ENCODE measurements around the gene MYO10.
"Not testable (repeated sequence)": the region's sequence is repeated elsewhere in the genome, so short reads cannot be mapped to it uniquely, and the experiment has no call there.

The MYO10 gene

GRCh38 chr5:16858151-16858550, 77.9 kb downstream of the MYO10 start:
- no peak for DNase-seq

GRCh38 chr5:16857635-16858034, 78.5 kb downstream of the MYO10 start:
- DNase-seq, result no peak

GRCh38 chr5:16856531-16856930, 79.6 kb downstream of the MYO10 start:
- peak; percentile 73 for DNase-seq

- DNase-seq, result no peak
Measured at GRCh38 chr5:16855898-16856297, 80.2 kb downstream of the MYO10 start.

GRCh38 chr5:16855485-16855884, 80.6 kb downstream of the MYO10 start:
- DNase-seq, result peak; percentile 97

- DNase-seq, result no peak
Measured at GRCh38 chr5:16854351-16854750, 81.7 kb downstream of the MYO10 start.

GRCh38 chr5:16853518-16853917, 82.6 kb downstream of the MYO10 start:
- peak; percentile 51 for DNase-seq

GRCh38 chr5:16852251-16853005, 83.7 kb downstream of the MYO10 start:
- no peak for DNase-seq

- no peak for DNase-seq
Measured at GRCh38 chr5:16849775-16850174, 86.3 kb downstream of the MYO10 start.

- no peak for DNase-seq
Measured at GRCh38 chr5:16849181-16849580, 86.9 kb downstream of the MYO10 start.

- DNase-seq, result no peak
Measured at GRCh38 chr5:16844952-16845351, 91.1 kb downstream of the MYO10 start.

GRCh38 chr5:16842896-16843295, 93.2 kb downstream of the MYO10 start:
- no peak for DNase-seq

GRCh38 chr5:16841416-16841815, 94.7 kb downstream of the MYO10 start:
- no peak for DNase-seq

- DNase-seq, result no peak
Measured at GRCh38 chr5:16837305-16837704, 98.8 kb downstream of the MYO10 start.

- DNase-seq, result no peak
Measured at GRCh38 chr5:16834029-16834428, 102.1 kb downstream of the MYO10 start.

- not testable (repeated sequence) for DNase-seq
Measured at GRCh38 chr5:16831326-16831725, 104.8 kb downstream of the MYO10 start.

- DNase-seq, result no peak
Measured at GRCh38 chr5:16827755-16828154, 108.3 kb downstream of the MYO10 start.

- DNase-seq, result peak; percentile 38
Measured at GRCh38 chr5:16826379-16827125, 109.5 kb downstream of the MYO10 start.

GRCh38 chr5:16819522-16820167, 116.4 kb downstream of the MYO10 start:
- DNase-seq, result peak; percentile 20

- DNase-seq, result no peak
Measured at GRCh38 chr5:16815432-16815831, 120.7 kb downstream of the MYO10 start.

- no peak for DNase-seq
Measured at GRCh38 chr5:16812911-16813310, 123.2 kb downstream of the MYO10 start.

- DNase-seq, result no peak
Measured at GRCh38 chr5:16812448-16812847, 123.6 kb downstream of the MYO10 start.

- DNase-seq, result peak; percentile 46
Measured at GRCh38 chr5:16810208-16810854, 125.8 kb downstream of the MYO10 start.
